HG03439 (cell line): ENCODE results near the gene MMP19.
A peak's percentile ranks its signal among the peaks of the same experiment; 100 is the strongest.
"Not testable (repeated sequence)": the region's sequence is repeated elsewhere in the genome, so short reads cannot be mapped to it uniquely, and the experiment has no call there.

Experiments used
- ATAC-seq: cut with Tn5 transposase; IDR thresholded peaks from one replicate; pipeline ENCODE4 v1.9.1; 2021; ENCODE audit warnings: mild to moderate bottlenecking, moderate library complexity; ENCODE audit not compliant: unreplicated experiment

The MMP19 gene

GRCh38 chr12:55845361-55845760, 2.6 kb upstream of the MMP19 start:
- ATAC-seq: no peak

- ATAC-seq: no peak
Measured at GRCh38 chr12:55844961-55845360, 2.2 kb upstream of the MMP19 start.

GRCh38 chr12:55843431-55843830, 695 bp upstream of the MMP19 start:
- no peak for ATAC-seq

GRCh38 chr12:55840581-55841351, 2.0 kb downstream of the MMP19 start:
- ATAC-seq: no peak

GRCh38 chr12:55839345-55840140, 3.2 kb downstream of the MMP19 start:
- no peak for ATAC-seq

GRCh38 chr12:55838361-55838760, 4.4 kb downstream of the MMP19 start:
- ATAC-seq: no peak

GRCh38 chr12:55834400-55834799, 8.3 kb downstream of the MMP19 start:
- ATAC-seq: not testable (repeated sequence)

- ATAC-seq: no peak
Measured at GRCh38 chr12:55833056-55833455, 9.7 kb downstream of the MMP19 start.

- ATAC-seq: no peak
Measured at GRCh38 chr12:55831447-55831815, 11.3 kb downstream of the MMP19 start.

- ATAC-seq: no peak
Measured at GRCh38 chr12:55830601-55831446, 11.9 kb downstream of the MMP19 start.

GRCh38 chr12:55829967-55830600, 12.7 kb downstream of the MMP19 start:
- ATAC-seq: peak; percentile 18

- no peak for ATAC-seq
Measured at GRCh38 chr12:55828357-55828756, 14.4 kb downstream of the MMP19 start.

- ATAC-seq: no peak
Measured at GRCh38 chr12:55827806-55828205, 14.9 kb downstream of the MMP19 start.

- no peak for ATAC-seq
Measured at GRCh38 chr12:55824726-55825125, 18.0 kb downstream of the MMP19 start.

GRCh38 chr12:55823419-55823818, 19.3 kb downstream of the MMP19 start:
- no peak for ATAC-seq

- ATAC-seq: no peak
Measured at GRCh38 chr12:55822228-55822627, 20.5 kb downstream of the MMP19 start.

- no peak for ATAC-seq
Measured at GRCh38 chr12:55820679-55821078, 22.1 kb downstream of the MMP19 start.

- no peak for ATAC-seq
Measured at GRCh38 chr12:55818886-55819285, 23.9 kb downstream of the MMP19 start.

GRCh38 chr12:55818140-55818728, 24.5 kb downstream of the MMP19 start:
- ATAC-seq: peak; percentile 24

GRCh38 chr12:55817345-55818139, 25.2 kb downstream of the MMP19 start, which contains the start of the genes ORMDL2 and SARNP:
Gene ORMDL2, plus strand, starts transcription at chr12:55818041. Its CDS starts 959 bp downstream, at chr12:55819000.
Gene SARNP, minus strand, starts transcription at chr12:55817724. Its CDS starts 23 bp downstream, at chr12:55817701.
- peak; percentile 97 for ATAC-seq
